Gastroesophageal sphincter (tissue), 4 donors: ENCODE data around the gene TMEM120B. TPM values are rescaled to one million over a fixed set of nuclear protein-coding genes. Genes with fewer than 3 reads are reported as not detected.
"Not testable (repeated sequence)": the region's sequence is repeated elsewhere in the genome, so short reads cannot be mapped to it uniquely, and the experiment has no call there.

Experiments used
- ATAC-seq: fragments of 150-250 bp; one replicate; pipeline ENCODE4 v1.9.1; 2016; ENCODE audit warnings: mild to moderate bottlenecking, moderate library complexity
- H3K27ac ChIP-seq, 4 donors: fragments of 200-600 bp; sonication (generic) in 3 of 4; 1 replicate in 3 of 4; 2 replicates in 1 of 4; pipeline ENCODE4 v1.5.1; 2016 to 2019
- H3K27me3 ChIP-seq: fragments of 200-600 bp; sonication (generic); one replicate; pipeline ENCODE4 v1.5.1; 2019
- H3K36me3 ChIP-seq, 2 donors: fragments of 200-600 bp; sonication (generic); one replicate each; pipeline ENCODE4 v1.5.1; 2019; ENCODE audit warnings: control low read depth in 1 of 2
- H3K4me1 ChIP-seq, 3 donors: fragments of 200-600 bp; sonication (generic); 1 replicate in 2 of 3; 2 replicates in 1 of 3; pipeline ENCODE4 v1.5.1; 2016 to 2019; ENCODE audit warnings: control low read depth in 2 of 3
- H3K4me3 ChIP-seq, 2 donors: fragments of 200-600 bp; sonication (generic); one replicate each; pipeline ENCODE4 v1.5.1; 2019; ENCODE audit warnings: mild to moderate bottlenecking in 1 of 2, moderate library complexity in 1 of 2
- H3K9me3 ChIP-seq, 3 donors: fragments of 200-600 bp; sonication (generic); one replicate each; pipeline ENCODE4 v1.5.1; 2017 to 2019; ENCODE audit warnings: control low read depth in 2 of 3
- EP300 ChIP-seq: sonication (generic); formaldehyde crosslinking; IDR thresholded peaks from one replicate; pipeline ENCODE4 v1.6.1; 2017; ENCODE audit warnings: antibody characterized with exemption, mild to moderate bottlenecking
- POLR2A ChIP-seq, 2 donors: fragments of 450-650 bp; IDR thresholded peaks; one replicate each; pipeline ENCODE4 v1.6.1; 2017; ENCODE audit warnings: antibody characterized with exemption in 2 of 2, mild to moderate bottlenecking in 2 of 2, moderate library complexity in 1 of 2
- POLR2AphosphoS5 ChIP-seq: sonication (generic); formaldehyde crosslinking; IDR thresholded peaks from one replicate; pipeline ENCODE4 v1.6.1; 2017; ENCODE audit warnings: antibody characterized with exemption
- WGBS, 2 donors: methylation state at CpG; one replicate each; pipeline ENCODE4 v1.1.5; 2018; ENCODE audit warnings: low coverage in 1 of 2; 5-methylcytosine and 5-hydroxymethylcytosine counted together
- total RNA-seq, 4 donors: library from RNA; depleted of rRNA; stranded (reverse); fragments of >200 nt; gene quantifications; one replicate each; pipeline ENCODE4 v1.1.0, GENCODE V29; 2016
- TF ChIP-seq, protein P1 (sequence below), 4 experiments: fragments of 200-600 bp in 2 of 4; fragments of 450-650 bp in 2 of 4; sonication (generic) in 1 of 4; IDR thresholded peaks; one replicate each; pipeline ENCODE4 v1.5.1; 2017 to 2019; ENCODE audit warnings: antibody characterized with exemption in 4 of 4, mild to moderate bottlenecking in 2 of 4, moderate library complexity in 2 of 4

TMEM120B gene
- total RNA-seq, 4 donors from 2014 or later = 4.2 to 14.3 (median 9.9) TPM

DNA sequence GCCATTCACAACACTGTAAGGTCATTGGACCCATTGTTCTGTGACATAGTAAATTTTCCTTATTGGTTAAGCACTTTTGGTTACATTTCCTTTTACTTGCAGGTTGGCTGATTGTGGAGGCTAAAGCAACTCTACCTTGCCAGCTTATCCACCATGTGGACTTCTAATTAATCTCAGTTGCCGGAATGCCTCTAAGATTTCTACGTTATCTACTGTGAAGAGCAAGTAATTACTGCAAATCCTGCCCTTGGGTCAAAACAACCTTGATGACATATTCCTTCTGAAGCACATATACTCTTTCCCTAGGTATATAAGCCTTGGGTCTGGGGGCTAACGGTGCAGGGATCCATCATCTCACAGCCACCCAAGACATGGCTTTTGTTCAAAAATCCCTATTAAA, 23.6 kb upstream of the TMEM120B start:
- no peak overlapping the region for H3K4me3 ChIP-seq
- H3K27ac ChIP-seq = no peak overlapping the region
- no peaks in the 10 kb centered on the region for H3K9me3 ChIP-seq
- whole genome bisulfite sequencing, 2 donors = 30 to 90% methylated on average over 2 to 3 of the region's 3 CpGs
- no peaks in the 10 kb centered on the region for H3K27me3 ChIP-seq
- no peak for TF ChIP-seq POLR2A (IDR thresholded peaks at IDR 0.05)
- TF ChIP-seq POLR2AphosphoS5 = no peak
- TF ChIP-seq, protein P1, sequence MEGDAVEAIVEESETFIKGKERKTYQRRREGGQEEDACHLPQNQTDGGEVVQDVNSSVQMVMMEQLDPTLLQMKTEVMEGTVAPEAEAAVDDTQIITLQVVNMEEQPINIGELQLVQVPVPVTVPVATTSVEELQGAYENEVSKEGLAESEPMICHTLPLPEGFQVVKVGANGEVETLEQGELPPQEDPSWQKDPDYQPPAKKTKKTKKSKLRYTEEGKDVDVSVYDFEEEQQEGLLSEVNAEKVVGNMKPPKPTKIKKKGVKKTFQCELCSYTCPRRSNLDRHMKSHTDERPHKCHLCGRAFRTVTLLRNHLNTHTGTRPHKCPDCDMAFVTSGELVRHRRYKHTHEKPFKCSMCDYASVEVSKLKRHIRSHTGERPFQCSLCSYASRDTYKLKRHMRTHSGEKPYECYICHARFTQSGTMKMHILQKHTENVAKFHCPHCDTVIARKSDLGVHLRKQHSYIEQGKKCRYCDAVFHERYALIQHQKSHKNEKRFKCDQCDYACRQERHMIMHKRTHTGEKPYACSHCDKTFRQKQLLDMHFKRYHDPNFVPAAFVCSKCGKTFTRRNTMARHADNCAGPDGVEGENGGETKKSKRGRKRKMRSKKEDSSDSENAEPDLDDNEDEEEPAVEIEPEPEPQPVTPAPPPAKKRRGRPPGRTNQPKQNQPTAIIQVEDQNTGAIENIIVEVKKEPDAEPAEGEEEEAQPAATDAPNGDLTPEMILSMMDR (IDR thresholded peaks at IDR 0.05) = no peak
- no peak for TF ChIP-seq EP300
- peaks cover 0 to 17% (median 6%) of the 10 kb centered on the region in 3 donors for H3K4me1 ChIP-seq
- no peak for ATAC-seq
- no peaks in the 10 kb centered on the region for H3K36me3 ChIP-seq

DNA sequence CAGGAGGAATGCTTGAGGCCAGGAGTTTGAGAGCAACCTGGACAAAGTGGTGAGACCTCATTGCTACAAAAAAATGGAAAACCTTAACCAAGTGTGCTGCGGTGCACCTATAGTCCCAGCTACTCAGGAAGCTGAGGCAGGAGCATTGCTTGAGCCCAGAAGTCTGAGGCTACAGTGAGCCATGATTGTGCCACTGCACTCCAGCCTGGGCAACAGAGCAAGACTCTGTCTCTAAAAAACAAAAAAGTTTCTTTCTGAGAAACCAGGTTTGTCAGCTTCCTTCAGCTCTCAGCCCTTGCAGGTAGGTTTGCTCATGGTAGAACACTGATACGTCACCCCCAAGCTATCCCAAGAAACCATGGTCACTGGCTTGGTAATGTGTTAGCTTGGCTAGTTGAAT, 23.1 kb upstream of the TMEM120B start:
- no peaks in the 10 kb centered on the region for H3K27me3 ChIP-seq
- no peak overlapping the region for H3K4me3 ChIP-seq
- no peak for ATAC-seq
- TF ChIP-seq POLR2AphosphoS5 = no peak
- 93 to 100% methylated on average over 1 to 2 of the region's 2 CpGs for WGBS, 2 donors
- H3K27ac ChIP-seq = no peak overlapping the region
- peaks cover 0 to 17% (median 6%) of the 10 kb centered on the region in 3 donors for H3K4me1 ChIP-seq
- H3K9me3 ChIP-seq = no peaks in the 10 kb centered on the region
- no peaks in the 10 kb centered on the region for H3K36me3 ChIP-seq

DNA sequence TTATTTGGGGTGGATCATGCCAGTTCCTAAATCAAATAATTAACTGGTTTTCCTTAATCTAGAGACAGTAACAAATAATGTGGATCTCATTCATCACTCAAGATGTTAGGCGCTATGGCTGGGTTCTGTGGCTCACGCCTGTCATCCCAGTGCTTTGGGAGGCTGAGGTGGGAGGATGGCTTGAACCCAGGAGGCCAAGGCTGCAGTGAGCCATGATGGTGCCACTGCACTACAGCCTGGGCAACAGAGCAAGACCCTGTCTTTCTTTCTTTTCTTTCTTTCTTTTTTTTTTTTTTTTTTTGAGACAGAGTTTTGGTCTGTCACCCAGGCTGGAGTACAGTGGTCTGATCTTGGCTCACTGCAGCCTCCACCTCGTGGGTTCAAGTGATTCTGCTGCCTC, 19.8 kb upstream of the TMEM120B start:
- not testable (repeated sequence) for H3K9me3 ChIP-seq, H3K27ac ChIP-seq, ATAC-seq, H3K36me3 ChIP-seq, H3K27me3 ChIP-seq, H3K4me3 ChIP-seq, H3K4me1 ChIP-seq
- 100% methylated on average over 1 of the region's 3 CpGs for WGBS, 2 donors

DNA sequence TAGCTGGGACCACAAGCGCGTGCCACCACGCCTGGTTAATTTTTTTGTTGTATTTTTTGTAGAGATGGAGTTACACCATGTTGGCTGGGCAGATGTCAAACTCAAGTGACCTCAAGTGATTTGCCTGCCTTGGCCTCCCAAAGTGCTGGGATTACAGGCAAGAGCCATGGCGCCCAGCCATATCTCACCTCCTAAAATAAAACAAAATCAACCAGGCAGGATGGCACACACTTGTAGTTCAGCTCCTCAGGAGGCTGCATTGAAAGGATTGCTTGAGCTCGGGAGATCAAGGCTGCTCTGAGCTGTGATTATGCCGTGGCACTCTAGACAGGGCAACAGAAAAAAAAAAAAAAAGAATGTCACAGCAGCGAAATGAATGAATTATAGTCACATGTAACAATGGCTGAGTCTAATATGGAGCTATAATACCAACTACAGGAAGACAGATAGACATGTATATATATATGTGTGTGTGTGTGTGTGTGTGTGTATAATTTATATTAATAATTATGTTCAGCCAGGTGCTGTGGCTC, 19.3 kb upstream of the TMEM120B start:
- H3K9me3 ChIP-seq = no peaks in the 10 kb centered on the region
- no peaks in the 10 kb centered on the region for H3K27me3 ChIP-seq
- H3K27ac ChIP-seq = no peak overlapping the region
- TF ChIP-seq EP300 (no peak), POLR2AphosphoS5 (no peak), POLR2A (IDR thresholded peaks at IDR 0.05) (no peak)
- TF ChIP-seq, protein P1 (IDR thresholded peaks at IDR 0.05) = no peak
- no peak for ATAC-seq
- no peak overlapping the region for H3K4me3 ChIP-seq
- 70 to 77% methylated on average over 4 to 7 of the region's 7 CpGs for WGBS, 2 donors
- peaks cover 0 to 4% (median 0%) of the 10 kb centered on the region in 3 donors for H3K4me1 ChIP-seq
- H3K36me3 ChIP-seq = no peaks in the 10 kb centered on the region

DNA sequence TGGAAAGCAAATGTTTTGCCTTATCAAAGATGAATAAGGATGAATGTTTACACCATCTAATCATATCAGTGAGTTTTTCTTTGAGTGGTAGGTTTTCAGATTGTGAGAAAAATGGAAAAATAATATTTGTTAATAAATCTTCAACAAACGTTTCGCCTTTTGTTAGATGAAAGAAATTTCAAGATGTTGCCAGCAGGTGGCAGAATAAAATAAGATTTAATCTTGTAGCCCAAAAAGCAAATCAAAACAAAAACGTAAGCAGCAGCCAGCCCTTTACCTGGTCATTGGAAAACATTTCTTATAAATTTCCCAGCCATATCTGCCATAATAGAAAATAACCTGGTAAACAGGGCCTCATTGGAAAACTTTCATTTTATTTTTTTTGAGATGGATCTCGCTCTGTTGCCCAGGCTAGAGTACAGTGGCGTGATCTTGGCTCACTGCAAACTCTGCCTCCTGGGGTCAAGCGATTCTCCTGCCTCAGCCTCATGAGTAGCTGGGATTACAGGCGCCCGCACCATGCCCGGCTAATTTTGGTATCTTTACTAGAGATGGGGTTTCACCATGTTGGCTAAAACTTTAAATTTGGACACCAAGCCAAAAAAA, 15.4 kb upstream of the TMEM120B start:
- H3K36me3 ChIP-seq = no peaks in the 10 kb centered on the region
- no peaks in the 10 kb centered on the region for H3K27me3 ChIP-seq
- peaks cover 3 to 20% (median 4%) of the 10 kb centered on the region in 3 donors for H3K4me1 ChIP-seq
- no peak for ATAC-seq
- TF ChIP-seq POLR2AphosphoS5 = no peak
- TF ChIP-seq, protein P1 (IDR thresholded peaks at IDR 0.05) = peak; percentile 55 to 88 (median 73)
- TF ChIP-seq EP300 = no peak
- TF ChIP-seq POLR2A (IDR thresholded peaks at IDR 0.05) = no peak
- WGBS, 2 donors = 33 to 36% methylated on average over 5 to 7 of the region's 9 CpGs
- H3K27ac ChIP-seq = no peak overlapping the region
- no peaks in the 10 kb centered on the region for H3K9me3 ChIP-seq
- no peak overlapping the region for H3K4me3 ChIP-seq

DNA sequence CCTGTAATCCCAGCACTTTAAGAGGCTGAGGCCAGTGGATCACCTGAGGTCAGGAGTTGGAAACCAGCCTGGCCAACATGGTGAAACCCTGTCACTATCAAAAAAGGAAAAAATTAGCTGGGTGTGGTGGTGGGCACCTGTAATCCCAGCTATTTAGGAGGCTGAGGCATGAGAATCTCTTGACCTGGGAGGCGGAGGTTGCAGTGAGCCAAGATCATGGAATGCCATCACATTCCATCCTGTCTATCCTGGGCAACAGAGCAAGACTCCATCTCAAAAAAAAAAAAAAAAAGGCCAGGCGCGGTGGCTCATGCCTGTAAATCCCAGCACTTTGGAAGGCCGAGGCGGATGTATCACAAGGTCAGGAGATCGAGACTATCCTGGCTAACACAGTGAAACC, 14.7 kb upstream of the TMEM120B start:
- not testable (repeated sequence) for H3K4me3 ChIP-seq, ATAC-seq, H3K27ac ChIP-seq, H3K36me3 ChIP-seq, H3K9me3 ChIP-seq, H3K27me3 ChIP-seq
- WGBS, 2 donors = 84% methylated on average over 5 of the region's 6 CpGs; no CpG with 5 or more reads in 1 of the 2 donors
- peaks cover 3 to 27% (median 4%) of the 10 kb centered on the region in 3 donors for H3K4me1 ChIP-seq
